Brain pericyte (primary cell): ENCODE data around the gene LHX3.

Experiments used
- DNase-seq: peaks from one replicate; pipeline ENCODE4 v3.0.0-alpha.2; 2012; ENCODE audit warnings: low read depth, low spot score

LHX3 gene

GRCh38 chr9:136204838-136205706, at the start of gene LHX3:
LHX3 (minus strand) TSS chr9:136205128; CDS start chr9:136205012, 116 bp downstream.
- no peak for DNase-seq

GRCh38 chr9:136253246-136254130, 48.6 kb upstream of the LHX3 start:
- DNase-seq: no peak

- DNase-seq: no peak
Measured at GRCh38 chr9:136252846-136253245, 47.9 kb upstream of the LHX3 start.

- DNase-seq: no peak
Measured at GRCh38 chr9:136252281-136252680, 47.4 kb upstream of the LHX3 start.

- DNase-seq: no peak
Measured at GRCh38 chr9:136251264-136252115, 46.6 kb upstream of the LHX3 start.

GRCh38 chr9:136250676-136251075, 45.7 kb upstream of the LHX3 start:
- no peak for DNase-seq

GRCh38 chr9:136249877-136250559, 45.1 kb upstream of the LHX3 start:
- no peak for DNase-seq

GRCh38 chr9:136248951-136249876, 44.3 kb upstream of the LHX3 start:
- no peak for DNase-seq

GRCh38 chr9:136247947-136248637, 43.2 kb upstream of the LHX3 start:
- DNase-seq: no peak

GRCh38 chr9:136247551-136247916, 42.6 kb upstream of the LHX3 start:
- no peak for DNase-seq

- DNase-seq: no peak
Measured at GRCh38 chr9:136246849-136247550, 42.1 kb upstream of the LHX3 start.

GRCh38 chr9:136245219-136246150, 40.6 kb upstream of the LHX3 start, which contains the start of gene QSOX2:
QSOX2 (minus strand) TSS chr9:136245812; CDS start chr9:136245803, 9 bp downstream.
- no peak for DNase-seq

- DNase-seq: no peak
Measured at GRCh38 chr9:136244969-136245218, 40.0 kb upstream of the LHX3 start.

- DNase-seq: no peak
Measured at GRCh38 chr9:136244122-136244968, 39.4 kb upstream of the LHX3 start.

GRCh38 chr9:136243631-136244030, 38.7 kb upstream of the LHX3 start:
- no peak for DNase-seq

- no peak for DNase-seq
Measured at GRCh38 chr9:136242918-136243525, 38.1 kb upstream of the LHX3 start.
